Loucy (cell line): Measurements from ENCODE around the gene SGCA.

ENCODE experiments used
- H2AFZ ChIP-seq: fragments of 200-600 bp; sonication (generic); 2 replicates; pipeline ENCODE4 v1.6.0; 2016; ENCODE audit warnings: antibody characterized with exemption, mild to moderate bottlenecking, low read length, moderate library complexity
- H3F3A ChIP-seq: fragments of 200-600 bp; 2 replicates; pipeline ENCODE4 v1.6.0; 2016; ENCODE audit warnings: antibody characterized with exemption, low read depth, mild to moderate bottlenecking
- H3K27me3 ChIP-seq: fragments of 200-600 bp; sonication (generic); 2 replicates; pipeline ENCODE4 v1.6.1; 2014; ENCODE audit warnings: low read length, mild to moderate bottlenecking; ENCODE audit not compliant: insufficient read depth, poor library complexity, severe bottlenecking
- H3K36me3 ChIP-seq: fragments of 200-600 bp; sonication (generic); 2 replicates; pipeline ENCODE4 v1.6.1; 2016; ENCODE audit warnings: low read length; ENCODE audit not compliant: insufficient read depth
- H3K4me1 ChIP-seq: fragments of 200-600 bp; sonication (generic); 2 replicates; pipeline ENCODE4 v1.5.1; 2014; ENCODE audit warnings: low read length, mild to moderate bottlenecking; ENCODE audit not compliant: insufficient read depth, poor library complexity, severe bottlenecking
- H3K4me2 ChIP-seq: fragments of 200-600 bp; sonication (generic); 2 replicates; pipeline ENCODE4 v1.6.0; 2014; ENCODE audit warnings: antibody characterized with exemption, low read length, low read depth, mild to moderate bottlenecking; ENCODE audit not compliant: poor library complexity, severe bottlenecking
- H3K4me3 ChIP-seq: fragments of 200-600 bp; sonication (generic); 2 replicates; pipeline ENCODE4 v1.5.1; 2014; ENCODE audit warnings: low read length, mild to moderate bottlenecking, mixed read lengths; ENCODE audit not compliant: poor library complexity, severe bottlenecking
- H3K79me2 ChIP-seq: fragments of 200-600 bp; sonication (generic); 2 replicates; pipeline ENCODE4 v1.6.1; 2014; ENCODE audit warnings: low read length; ENCODE audit not compliant: insufficient read depth
- H3K9ac ChIP-seq: fragments of 200-600 bp; sonication (generic); 2 replicates; pipeline ENCODE4 v1.6.0; 2014; ENCODE audit warnings: mild to moderate bottlenecking, low read depth, low read length, moderate library complexity; ENCODE audit not compliant: poor library complexity, severe bottlenecking
- H3K9me2 ChIP-seq: fragments of 200-600 bp; sonication (generic); replicated peaks from 2 replicates; pipeline ENCODE4 v1.6.1; 2016; ENCODE audit warnings: low read depth, low read length, mixed read lengths
- H3K9me3 ChIP-seq: fragments of 200-600 bp; sonication (generic); 2 replicates; pipeline ENCODE4 v1.6.1; 2014; ENCODE audit warnings: mild to moderate bottlenecking, antibody characterized with exemption, low read length, low read depth; ENCODE audit not compliant: insufficient read depth
- H4K20me1 ChIP-seq: fragments of 200-600 bp; sonication (generic); 2 replicates; pipeline ENCODE4 v1.6.0; 2014; ENCODE audit warnings: antibody characterized with exemption, low read length, mild to moderate bottlenecking; ENCODE audit not compliant: insufficient read depth, poor library complexity, severe bottlenecking
- CTCF ChIP-seq: fragments of 200-600 bp; sonication (generic); conservative IDR thresholded peaks from 2 replicates; pipeline ENCODE4 v1.5.1; 2014; ENCODE audit warnings: mild to moderate bottlenecking, antibody characterized with exemption, low read length
- EZH2phosphoT487 ChIP-seq: fragments of 200-600 bp; IDR thresholded peaks from 2 replicates; pipeline ENCODE4 v1.6.1; 2018; ENCODE audit warnings: antibody characterized with exemption, mild to moderate bottlenecking, moderate library complexity, borderline replicate concordance

SGCA gene

GRCh38 chr17:50175035-50175807, 9.4 kb downstream of the SGCA start:
- Histone ChIP-seq H3K9me2 (no peaks in the 10 kb centered on the region), H3K9me3 (no peaks in the 10 kb centered on the region), H3F3A (no peaks in the 10 kb centered on the region), H3K27me3 (no peaks in the 10 kb centered on the region), H3K79me2 (no peaks in the 10 kb centered on the region), H3K4me2 (no peak overlapping the region), H3K36me3 (no peaks in the 10 kb centered on the region), H3K9ac (no peak overlapping the region), H3K4me3 (no peak overlapping the region), H3K4me1 (no peaks in the 10 kb centered on the region), H2AFZ (no peak overlapping the region), H4K20me1 (no peaks in the 10 kb centered on the region)
- TF ChIP-seq EZH2phosphoT487 (no peak), CTCF (no peak)

- H3K4me3 ChIP-seq: no peak overlapping the region
- no peaks in the 10 kb centered on the region for H3K9me2 ChIP-seq
- TF ChIP-seq EZH2phosphoT487 (no peak), CTCF (no peak; the same call in 1 of the 2 replicates)
- no peak overlapping the region for H3K9ac ChIP-seq
- no peaks in the 10 kb centered on the region for H3K9me3 ChIP-seq
- no peak overlapping the region for H3K4me2 ChIP-seq
- H3K36me3 ChIP-seq: no peaks in the 10 kb centered on the region
- no peaks in the 10 kb centered on the region for H4K20me1 ChIP-seq
- H3K27me3 ChIP-seq: no peaks in the 10 kb centered on the region
- H3K79me2 ChIP-seq: no peaks in the 10 kb centered on the region
- no peaks in the 10 kb centered on the region for H3F3A ChIP-seq
- H2AFZ ChIP-seq: no peak overlapping the region
- no peaks in the 10 kb centered on the region for H3K4me1 ChIP-seq
Measured at GRCh38 chr17:50176559-50177357, 11.0 kb downstream of the SGCA start.

GRCh38 chr17:50177476-50177875, 11.7 kb downstream of the SGCA start:
- Histone ChIP-seq H3K9ac (no peak overlapping the region), H3K36me3 (no peaks in the 10 kb centered on the region), H3K9me2 (no peaks in the 10 kb centered on the region), H3K4me3 (no peak overlapping the region), H3F3A (no peaks in the 10 kb centered on the region), H3K4me1 (no peaks in the 10 kb centered on the region), H3K4me2 (no peak overlapping the region), H3K9me3 (no peaks in the 10 kb centered on the region), H3K79me2 (no peaks in the 10 kb centered on the region), H4K20me1 (no peaks in the 10 kb centered on the region), H3K27me3 (no peaks in the 10 kb centered on the region), H2AFZ (no peak overlapping the region)
- TF ChIP-seq CTCF: no peak
- TF ChIP-seq EZH2phosphoT487: no peak
